Spleen (tissue), 7 donors: Measurements from ENCODE around the gene KDM2A.

ENCODE experiments used
- CTCF ChIP-seq, 11 experiments: fragments of 200-600 bp in 7 of 11; fragments of 450-650 bp in 4 of 11; sonication (generic) in 4 of 11; IDR thresholded peaks in 8 of 11; conservative IDR thresholded peaks in 3 of 11; 1 replicate in 7 of 11; 2 replicates in 4 of 11; pipeline versions ENCODE4 v1.4.0 to v1.8.0; 2016 to 2021; ENCODE audit warnings: antibody characterized with exemption in 11 of 11, inconsistent platforms in 4 of 11, mild to moderate bottlenecking in 1 of 11
- POLR2A ChIP-seq, 3 donors: fragments of 450-650 bp; IDR thresholded peaks; one replicate each; pipeline ENCODE4 v1.5.1; 2017; ENCODE audit warnings: antibody characterized with exemption in 3 of 3, mild to moderate bottlenecking in 1 of 3
- donor health status: DM: no; HTN: no; CAD: no; lungs with moderate emphysema.
- donor health status: DM: no; HTN: no; CAD: no.
- donor health status: DM: no; HTN: no; CAD: no.

GRCh38 chr11:67095214-67095507 lies 23.9 kb upstream of the KDM2A start:
- TF ChIP-seq CTCF (IDR thresholded peaks at IDR 0.05 in 8 of 11, conservative IDR thresholded peaks at IDR 0.05 in 3 of 11) (no peak), POLR2A (IDR thresholded peaks at IDR 0.05) (no peak)
